OCI-M2 (cell line): Measurements from ENCODE around the gene LRMDA.

Experiments used
- DNase-seq: peaks from one replicate; lab custom pipeline; 2025; ENCODE audit not compliant: unreplicated experiment; lab: John Stamatoyannopoulos, UW

Gene LRMDA

GRCh38 chr10:76209135-76209534, 777.7 kb downstream of the LRMDA start:
- DNase-seq: no peak

GRCh38 chr10:76210211-76210610, 778.8 kb downstream of the LRMDA start:
- DNase-seq: no peak

- no peak for DNase-seq
Observed at GRCh38 chr10:76211691-76212090, 780.3 kb downstream of the LRMDA start.

- no peak for DNase-seq
Observed at GRCh38 chr10:76213876-76214275, 782.5 kb downstream of the LRMDA start.

- no peak for DNase-seq
Observed at GRCh38 chr10:76218035-76218434, 786.6 kb downstream of the LRMDA start.

- DNase-seq: no peak
Observed at GRCh38 chr10:76229341-76229740, 797.9 kb downstream of the LRMDA start.

GRCh38 chr10:76230921-76231285, 799.5 kb downstream of the LRMDA start:
- DNase-seq: no peak

- no peak for DNase-seq
Observed at GRCh38 chr10:76231286-76231934, 800.0 kb downstream of the LRMDA start.

GRCh38 chr10:76234499-76235226, 803.2 kb downstream of the LRMDA start:
- no peak for DNase-seq

GRCh38 chr10:76236356-76236755, 804.9 kb downstream of the LRMDA start:
- DNase-seq: no peak

GRCh38 chr10:76242956-76243355, 811.5 kb downstream of the LRMDA start:
- DNase-seq: no peak

- no peak for DNase-seq
Observed at GRCh38 chr10:76244061-76244686, 812.8 kb downstream of the LRMDA start.

- DNase-seq: no peak
Observed at GRCh38 chr10:76245951-76246495, 814.6 kb downstream of the LRMDA start.

- no peak for DNase-seq
Observed at GRCh38 chr10:76248649-76249200, 817.3 kb downstream of the LRMDA start.

- DNase-seq: no peak
Observed at GRCh38 chr10:76251841-76252671, 820.6 kb downstream of the LRMDA start.

- no peak for DNase-seq
Observed at GRCh38 chr10:76252733-76253132, 821.3 kb downstream of the LRMDA start.

- DNase-seq: no peak
Observed at GRCh38 chr10:76255241-76255640, 823.8 kb downstream of the LRMDA start.

- no peak for DNase-seq
Observed at GRCh38 chr10:76257816-76258215, 826.4 kb downstream of the LRMDA start.

GRCh38 chr10:76265441-76266113, 834.2 kb downstream of the LRMDA start:
- no peak for DNase-seq

- DNase-seq: no peak
Observed at GRCh38 chr10:76268530-76268929, 837.1 kb downstream of the LRMDA start.
